ENCODE measurements around the gene SLC7A7.

SLC7A7 gene

GRCh38 chr14:22773162-22774010 lies 41.8 kb downstream of the SLC7A7 start:
- Histone ChIP-seq H3K79me2 (ENCODE audit: low read length) (peaks cover 8% of the 10 kb centered on the region), H3K9ac (ENCODE audit: low read length) (no peak overlapping the region), H3K4me3 (ENCODE audit: low read length) (no peak overlapping the region), H3K27ac (ENCODE audit: low read length) (no peak overlapping the region), H3K36me3 (replicated peaks; ENCODE audit: insufficient read depth, low read length) (no peaks in the 10 kb centered on the region), H3K27me3 (replicated peaks; ENCODE audit: insufficient read depth, low read length) (no peaks in the 10 kb centered on the region), H4K20me1 (ENCODE audit: insufficient read depth, low read length) (no peaks in the 10 kb centered on the region), H3F3A (ENCODE audit: insufficient read depth, low read length) (no peaks in the 10 kb centered on the region), H3K4me1 (ENCODE audit: low read length) (no peaks in the 10 kb centered on the region), H2AFZ (ENCODE audit: low read length) (no peak overlapping the region), H3K4me2 (ENCODE audit: low read depth, low read length) (no peak overlapping the region), H3K9me3 (replicated peaks; ENCODE audit: insufficient read depth, low read length) (no peaks in the 10 kb centered on the region), H3K9me2 (replicated peaks; ENCODE audit: insufficient read depth, low read length) (no peaks in the 10 kb centered on the region)
- no peak for DNase-seq
- TF ChIP-seq EZH2 (optimal IDR thresholded peaks at IDR 0.05; ENCODE audit: low read depth, low read length): no peak
- no peak for TF ChIP-seq EZH2phosphoT487 (IDR thresholded peaks at IDR 0.05; ENCODE audit: low read length)
- no peak for TF ChIP-seq CTCF (IDR thresholded peaks at IDR 0.05; ENCODE audit: low read length)

GRCh38 chr14:22772725-22773124 lies 42.5 kb downstream of the SLC7A7 start:
- TF ChIP-seq CTCF (IDR thresholded peaks at IDR 0.05; ENCODE audit: low read length) (no peak), EZH2phosphoT487 (IDR thresholded peaks at IDR 0.05; ENCODE audit: low read length) (no peak), EZH2 (optimal IDR thresholded peaks at IDR 0.05; ENCODE audit: low read depth, low read length) (no peak)
- peaks cover 3% of the 10 kb centered on the region; the same call in 1 of the 2 replicates for H3K4me1 ChIP-seq (ENCODE audit: low read length)
- no peaks in the 10 kb centered on the region for H3F3A ChIP-seq (ENCODE audit: insufficient read depth, low read length)
- H3K9ac ChIP-seq (ENCODE audit: low read length): no peak overlapping the region
- no peaks in the 10 kb centered on the region for H3K9me2 ChIP-seq (replicated peaks; ENCODE audit: insufficient read depth, low read length)
- no peak overlapping the region for H2AFZ ChIP-seq (ENCODE audit: low read length)
- H3K79me2 ChIP-seq (ENCODE audit: low read length): peaks cover 15% of the 10 kb centered on the region
- H3K27ac ChIP-seq (ENCODE audit: low read length): no peak overlapping the region
- no peak for DNase-seq
- H3K9me3 ChIP-seq (replicated peaks; ENCODE audit: insufficient read depth, low read length): no peaks in the 10 kb centered on the region
- H3K27me3 ChIP-seq (replicated peaks; ENCODE audit: insufficient read depth, low read length): no peaks in the 10 kb centered on the region
- no peak overlapping the region for H3K4me3 ChIP-seq (ENCODE audit: low read length)
- H3K4me2 ChIP-seq (ENCODE audit: low read depth, low read length): no peak overlapping the region
- H4K20me1 ChIP-seq (ENCODE audit: insufficient read depth, low read length): no peaks in the 10 kb centered on the region
- H3K36me3 ChIP-seq (replicated peaks; ENCODE audit: insufficient read depth, low read length): no peaks in the 10 kb centered on the region

- Histone ChIP-seq H3K27ac (ENCODE audit: low read length) (no peak overlapping the region), H3K4me3 (ENCODE audit: low read length) (no peak overlapping the region), H4K20me1 (ENCODE audit: insufficient read depth, low read length) (no peaks in the 10 kb centered on the region), H3K4me2 (ENCODE audit: low read depth, low read length) (no peak overlapping the region), H3F3A (ENCODE audit: insufficient read depth, low read length) (no peaks in the 10 kb centered on the region), H3K79me2 (ENCODE audit: low read length) (peaks cover 28% of the 10 kb centered on the region), H2AFZ (ENCODE audit: low read length) (no peak overlapping the region), H3K9ac (ENCODE audit: low read length) (no peak overlapping the region), H3K9me2 (replicated peaks; ENCODE audit: insufficient read depth, low read length) (no peaks in the 10 kb centered on the region), H3K9me3 (replicated peaks; ENCODE audit: insufficient read depth, low read length) (no peaks in the 10 kb centered on the region), H3K27me3 (replicated peaks; ENCODE audit: insufficient read depth, low read length) (no peaks in the 10 kb centered on the region), H3K4me1 (ENCODE audit: low read length) (peaks cover 7% of the 10 kb centered on the region; the same call in 1 of the 2 replicates), H3K36me3 (replicated peaks; ENCODE audit: insufficient read depth, low read length) (no peaks in the 10 kb centered on the region)
- no peak for DNase-seq
- no peak for TF ChIP-seq CTCF (IDR thresholded peaks at IDR 0.05; ENCODE audit: low read length)
- TF ChIP-seq EZH2phosphoT487 (IDR thresholded peaks at IDR 0.05; ENCODE audit: low read length): no peak
- no peak for TF ChIP-seq EZH2 (optimal IDR thresholded peaks at IDR 0.05; ENCODE audit: low read depth, low read length)
Observed at GRCh38 chr14:22770481-22771187, 44.6 kb downstream of the SLC7A7 start.
